Spinal cord (tissue), 10 donors: Measurements from ENCODE around the gene DEPDC5. TPM values are rescaled to one million over a fixed set of nuclear protein-coding genes. Genes with fewer than 3 reads are reported as not detected.

Experiments
- DNase-seq, 6 donors: peaks; one replicate each; pipeline versions ENCODE4 v3.0.0 to v3.0.0-alpha.2; 2013 to 2015; ENCODE audit warnings: low spot score in 6 of 6, low read depth in 4 of 6
- H3K27ac ChIP-seq: one replicate; pipeline ENCODE4 v1.5.1; 2013; ENCODE audit warnings: low read depth, low read length, control low read depth
- H3K27me3 ChIP-seq: one replicate; pipeline ENCODE4 v1.6.1; 2013; ENCODE audit warnings: low read length; ENCODE audit not compliant: control insufficient read depth, insufficient read depth
- H3K36me3 ChIP-seq: one replicate; pipeline ENCODE4 v1.6.1; 2013; ENCODE audit warnings: low read length; ENCODE audit not compliant: control insufficient read depth, insufficient read depth
- H3K4me1 ChIP-seq: one replicate; pipeline ENCODE4 v1.6.1; 2013; ENCODE audit warnings: low read length; ENCODE audit not compliant: control insufficient read depth, insufficient read depth
- H3K4me3 ChIP-seq: one replicate; pipeline ENCODE4 v1.5.1; 2013; ENCODE audit warnings: low read depth, low read length, control low read depth
- H3K9me3 ChIP-seq: one replicate; pipeline ENCODE4 v1.6.1; 2013; ENCODE audit warnings: low read length; ENCODE audit not compliant: control insufficient read depth, insufficient read depth
- WGBS: methylation state at CpG from one replicate; pipeline ENCODE4 v1.1.5; 2013; ENCODE audit warnings: missing lambda C conversion rate; ENCODE audit not compliant: insufficient coverage; 5-methylcytosine and 5-hydroxymethylcytosine counted together
- polyA plus RNA-seq, 2 donors: library from polyadenylated mRNA; unstranded; fragments of 120-200 nt; gene quantifications; one replicate each; pipeline ENCODE4 v1.2.1, GENCODE V29; 2013; ENCODE audit not compliant: insufficient read length in 2 of 2
- total RNA-seq, 2 donors: library from RNA; depleted of rRNA in 1 of 2; stranded (reverse); fragments of 120-200 nt in 1 of 2; fragments of >200 nt in 1 of 2; gene quantifications; one replicate each; pipeline versions ENCODE4 v1.2.3 to v1.2.4, GENCODE V29; 2013 to 2014
- donor health status: healthy.

DEPDC5 gene
- total and polyA plus RNA-seq, 4 donors, result 15.2 to 19.9 (median 18.2) TPM

- Histone ChIP-seq H3K4me3 (no peak overlapping the region), H3K9me3 (no peaks in the 10 kb centered on the region), H3K27me3 (no peaks in the 10 kb centered on the region), H3K36me3 (no peaks in the 10 kb centered on the region), H3K27ac (no peak overlapping the region), H3K4me1 (peaks cover 8% of the 10 kb centered on the region)
- DNase-seq, result no peak
- 41% methylated on average over 3 of the region's 5 CpGs for whole genome bisulfite sequencing
These were observed 169.3 kb downstream of the DEPDC5 start for GRCh38 chr22:31923136-31923535.

DNA sequence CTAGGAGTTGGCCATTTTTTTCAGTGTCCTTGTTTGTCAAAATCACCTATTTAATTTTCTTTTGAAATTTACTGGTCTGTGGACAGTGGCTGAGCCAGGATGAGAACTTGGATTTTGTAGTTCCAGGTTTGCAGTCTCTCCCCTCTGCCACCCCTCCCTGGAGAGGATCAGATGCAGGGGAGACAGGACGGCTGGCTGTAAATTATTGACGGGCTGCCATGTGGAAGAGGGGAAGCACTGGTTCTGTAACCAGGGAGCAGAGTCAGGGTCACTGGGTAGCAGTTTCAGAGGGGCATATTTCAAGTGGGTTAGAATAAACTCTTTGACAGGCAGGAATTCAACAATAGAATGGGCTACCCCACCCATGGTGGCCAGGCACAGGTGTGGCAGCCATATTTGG lies 169.9 kb downstream of the DEPDC5 start:
- Histone ChIP-seq H3K4me1 (peaks cover 9% of the 10 kb centered on the region), H3K9me3 (no peaks in the 10 kb centered on the region), H3K36me3 (no peaks in the 10 kb centered on the region), H3K27me3 (no peaks in the 10 kb centered on the region), H3K4me3 (no peak overlapping the region), H3K27ac (no peak overlapping the region)
- WGBS, result 60% methylated on average over 2 of the region's 2 CpGs
- no peak for DNase-seq

DNA sequence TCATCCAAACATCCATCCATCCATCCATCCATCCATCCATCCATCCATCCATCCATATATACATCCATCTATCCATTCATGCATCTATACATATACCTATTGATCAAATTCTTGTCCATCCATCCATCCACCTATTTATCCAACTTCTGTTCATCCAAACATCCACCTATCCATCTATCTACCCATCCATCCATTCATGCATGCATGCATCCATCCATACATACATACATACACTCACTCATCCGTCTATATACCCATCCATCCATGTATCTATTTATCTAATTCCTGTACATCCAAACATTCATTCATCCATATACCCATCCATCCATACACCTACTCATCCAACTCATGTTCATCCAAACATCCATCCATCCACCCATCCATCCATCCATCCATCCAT lies 171.2 kb downstream of the DEPDC5 start:
- no peak overlapping the region for H3K27ac ChIP-seq
- no peaks in the 10 kb centered on the region for H3K36me3 ChIP-seq
- no peak for DNase-seq
- H3K4me3 ChIP-seq, result no peak overlapping the region
- WGBS, result 100% methylated on average over 1 of the region's 1 CpG
- no peaks in the 10 kb centered on the region for H3K27me3 ChIP-seq
- H3K9me3 ChIP-seq, result no peaks in the 10 kb centered on the region
- H3K4me1 ChIP-seq, result peaks cover 17% of the 10 kb centered on the region

- Histone ChIP-seq H3K36me3 (no peaks in the 10 kb centered on the region), H3K27me3 (no peaks in the 10 kb centered on the region), H3K4me3 (no peak overlapping the region), H3K27ac (no peak overlapping the region), H3K4me1 (peaks cover 17% of the 10 kb centered on the region), H3K9me3 (no peaks in the 10 kb centered on the region)
- peak in 1 of 6 donors; percentile 63 for DNase-seq
- 83% methylated on average over 1 of the region's 1 CpG for WGBS
These were observed 172.2 kb downstream of the DEPDC5 start for GRCh38 chr22:31926024-31926423.

GRCh38 chr22:31926969-31927368 lies 173.2 kb downstream of the DEPDC5 start:
- H3K4me3 ChIP-seq, result no peak overlapping the region
- peak overlapping the region; percentile 3 for H3K27ac ChIP-seq
- H3K4me1 ChIP-seq, result peaks cover 17% of the 10 kb centered on the region
- H3K27me3 ChIP-seq, result no peaks in the 10 kb centered on the region
- no peaks in the 10 kb centered on the region for H3K36me3 ChIP-seq
- peak; percentile 66 to 99 (median 86) for DNase-seq
- no peaks in the 10 kb centered on the region for H3K9me3 ChIP-seq

DNA sequence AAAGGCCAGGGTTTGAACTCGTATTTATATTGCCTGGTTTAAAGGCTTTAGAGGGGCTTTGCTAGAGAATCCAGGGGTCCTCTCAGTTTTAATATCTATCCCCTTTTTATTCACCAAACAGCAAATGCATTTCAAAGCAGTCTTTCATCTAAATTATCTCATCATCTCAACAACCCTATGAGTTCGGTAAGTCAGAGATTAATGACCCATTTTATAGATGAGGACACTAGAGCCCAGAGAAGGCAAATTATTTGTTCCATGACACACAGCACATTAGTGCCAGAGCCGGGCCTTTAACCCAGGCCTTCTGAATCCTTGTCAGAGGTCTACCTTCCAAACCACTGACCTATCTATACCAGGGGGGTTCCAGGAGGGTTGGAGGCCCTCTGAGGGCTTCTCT lies 173.7 kb downstream of the DEPDC5 start:
- no peaks in the 10 kb centered on the region for H3K27me3 ChIP-seq
- no peak overlapping the region for H3K4me3 ChIP-seq
- H3K27ac ChIP-seq, result no peak overlapping the region
- H3K9me3 ChIP-seq, result no peaks in the 10 kb centered on the region
- DNase-seq, result no peak
- H3K36me3 ChIP-seq, result no peaks in the 10 kb centered on the region
- WGBS, result no CpG with 5 or more reads among the region's 3 CpGs
- peaks cover 17% of the 10 kb centered on the region for H3K4me1 ChIP-seq

DNA sequence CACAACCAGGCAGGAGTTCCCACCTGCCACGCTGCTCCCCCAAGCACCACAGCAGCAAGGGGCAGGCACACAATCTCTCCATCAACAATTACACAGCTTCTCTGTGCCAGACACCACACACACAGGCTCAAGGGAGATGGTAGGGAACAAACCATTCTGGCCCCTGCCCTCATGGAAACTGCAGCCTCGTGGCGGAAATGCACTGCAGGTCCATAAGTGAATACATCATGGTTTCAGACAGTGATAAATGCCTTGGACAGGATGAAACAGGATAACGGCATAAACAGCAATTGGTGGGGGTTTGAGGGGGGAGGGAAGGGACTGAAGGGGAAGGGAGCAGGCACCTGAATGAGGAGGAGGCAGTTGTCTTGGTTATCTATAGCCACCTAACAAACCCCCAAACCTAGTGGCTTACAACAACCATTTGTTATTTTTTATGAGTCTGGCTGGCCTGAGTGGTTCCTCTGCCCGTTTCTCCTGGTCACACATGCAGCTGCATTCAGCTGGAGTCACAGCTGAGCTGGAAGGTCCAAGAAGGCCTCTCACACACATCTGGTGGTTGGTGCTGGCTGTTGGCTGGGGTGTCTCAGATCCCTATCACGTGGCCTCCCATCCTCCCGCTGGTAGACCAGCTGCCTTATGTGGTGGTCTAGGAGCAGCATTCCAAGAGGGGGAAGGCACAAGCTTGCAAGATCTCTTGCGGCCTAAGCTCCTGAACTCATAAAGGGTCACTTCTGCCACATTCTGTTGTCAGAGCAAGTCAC lies 175.5 kb downstream of the DEPDC5 start:
- H3K4me3 ChIP-seq, result no peak overlapping the region
- H3K27ac ChIP-seq, result no peak overlapping the region
- no peaks in the 10 kb centered on the region for H3K9me3 ChIP-seq
- DNase-seq, result peak in 1 of 6 donors; percentile 67
- H3K4me1 ChIP-seq, result peaks cover 27% of the 10 kb centered on the region
- no peaks in the 10 kb centered on the region for H3K36me3 ChIP-seq
- H3K27me3 ChIP-seq, result no peaks in the 10 kb centered on the region
- 66% methylated on average over 3 of the region's 8 CpGs for WGBS

DNA sequence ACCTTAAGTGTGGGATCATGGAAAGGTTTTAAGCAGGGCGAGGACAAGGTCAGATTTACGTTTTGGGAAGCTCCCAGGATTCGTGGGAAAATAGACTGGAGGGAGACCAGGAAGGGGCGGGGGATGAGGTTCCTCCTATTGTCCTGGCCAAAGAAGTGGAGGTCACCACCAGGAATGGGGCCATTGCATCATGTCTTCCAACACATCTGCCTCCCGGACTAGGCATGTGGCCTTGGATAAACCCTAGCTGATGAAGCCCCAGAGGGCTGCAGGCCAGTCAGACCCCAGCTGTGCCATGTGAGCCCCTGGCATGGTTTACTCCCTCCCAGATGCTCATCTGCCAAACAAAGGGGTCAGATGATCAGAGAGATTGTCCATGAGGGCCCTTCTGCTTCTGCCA lies 179.0 kb downstream of the DEPDC5 start:
- DNase-seq, result no peak
- Histone ChIP-seq H3K36me3 (no peaks in the 10 kb centered on the region), H3K27me3 (no peaks in the 10 kb centered on the region), H3K9me3 (no peaks in the 10 kb centered on the region), H3K4me3 (no peak overlapping the region), H3K27ac (no peak overlapping the region), H3K4me1 (peaks cover 33% of the 10 kb centered on the region)
- WGBS, result 72% methylated on average over 5 of the region's 5 CpGs

DNA sequence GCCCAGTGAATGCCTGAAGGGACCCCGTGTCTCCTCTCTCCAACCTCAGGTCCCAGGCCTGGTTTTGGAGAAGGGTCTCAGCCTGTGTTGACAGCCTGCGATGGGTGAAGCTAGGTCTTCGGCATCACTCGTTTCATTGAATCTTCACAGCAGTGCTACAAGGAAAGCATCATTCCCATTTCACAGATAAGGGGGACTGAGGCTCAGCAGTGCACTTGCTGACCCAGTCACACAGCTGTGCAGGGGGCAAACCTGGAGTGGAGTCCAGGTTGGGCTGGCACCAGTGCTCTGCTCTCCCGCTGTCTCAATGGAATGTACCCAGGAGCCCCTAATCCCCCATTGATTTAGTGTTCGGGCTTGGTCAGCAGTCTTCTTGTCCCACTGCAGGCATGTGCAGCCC lies 179.6 kb downstream of the DEPDC5 start:
- no peak for DNase-seq
- Histone ChIP-seq H3K27me3 (no peaks in the 10 kb centered on the region), H3K4me1 (peaks cover 37% of the 10 kb centered on the region), H3K4me3 (no peak overlapping the region), H3K9me3 (no peaks in the 10 kb centered on the region), H3K36me3 (no peaks in the 10 kb centered on the region), H3K27ac (no peak overlapping the region)
- WGBS, result 92% methylated on average over 6 of the region's 6 CpGs

DNA sequence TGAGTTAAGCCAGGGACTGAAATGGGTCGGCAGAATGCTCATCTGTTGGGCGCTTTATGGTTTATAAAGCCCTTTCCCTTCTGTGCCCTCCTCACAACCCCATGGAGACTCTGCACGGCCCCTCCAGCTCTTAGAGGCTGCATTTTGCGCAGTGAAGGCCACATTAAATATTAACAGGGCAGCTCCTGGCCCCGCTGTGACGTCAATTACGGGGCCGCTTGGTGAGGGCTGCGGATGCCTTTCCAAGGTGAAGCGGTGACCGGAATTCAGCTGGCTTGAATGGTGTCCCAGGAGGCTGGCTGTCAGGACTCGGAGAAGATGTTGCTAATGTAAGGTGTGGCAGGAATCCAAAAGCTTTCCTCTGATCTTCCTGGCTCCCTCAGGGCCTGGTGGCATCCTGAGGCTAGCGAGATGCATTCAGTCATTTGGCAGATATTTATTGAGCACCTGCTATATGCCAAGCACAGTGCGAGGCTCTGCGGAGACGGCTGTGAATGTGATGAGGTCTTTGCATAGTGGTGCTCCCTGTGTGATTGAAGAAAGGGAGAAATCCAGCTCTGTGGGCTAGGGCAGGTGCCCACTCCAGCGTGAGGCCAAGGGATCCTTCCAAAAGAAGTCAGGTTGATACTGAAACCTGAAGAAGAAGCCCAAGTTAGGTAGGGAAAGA lies 180.1 kb downstream of the DEPDC5 start:
- Histone ChIP-seq H3K4me1 (peaks cover 34% of the 10 kb centered on the region), H3K4me3 (no peak overlapping the region), H3K27ac (no peak overlapping the region), H3K27me3 (no peaks in the 10 kb centered on the region), H3K9me3 (no peaks in the 10 kb centered on the region), H3K36me3 (no peaks in the 10 kb centered on the region)
- WGBS, result 59% methylated on average over 17 of the region's 17 CpGs
- peak in 1 of 6 donors; percentile 59 for DNase-seq
